Kidney (tissue), 14 donors: ENCODE results near the gene NSUN2. TPM values are rescaled to one million over a fixed set of nuclear protein-coding genes. Genes with fewer than 3 reads are reported as not detected.

Experiments
- DNase-seq, 5 donors: peaks; one replicate each; pipeline ENCODE4 v3.0.0-alpha.2; 2013 to 2020
- FAIRE-seq: peaks from 2 replicates; lab custom pipeline; 2012; peaks lifted over from hg19 to GRCh38; lab: Jason Lieb, UNC
- H3K27ac ChIP-seq, 2 donors: one replicate each; pipeline ENCODE4 v1.7.0; 2013; ENCODE audit warnings: low read depth in 2 of 2, low read length in 2 of 2, inconsistent platforms in 1 of 2
- H3K27me3 ChIP-seq: one replicate; pipeline ENCODE4 v1.7.1; 2013; ENCODE audit warnings: low read length, inconsistent platforms; ENCODE audit not compliant: control insufficient read depth, insufficient read depth
- H3K36me3 ChIP-seq, 3 donors: one replicate each; pipeline versions ENCODE4 v1.7.0 to v1.7.1; 2013; ENCODE audit warnings: low read length in 3 of 3, control low read depth in 1 of 3, inconsistent platforms in 1 of 3; ENCODE audit not compliant: insufficient read depth in 3 of 3, control insufficient read depth in 2 of 3
- H3K4me1 ChIP-seq, 3 donors: one replicate each; pipeline versions ENCODE4 v1.7.0 to v1.7.1; 2013; ENCODE audit warnings: low read length in 3 of 3, inconsistent platforms in 1 of 3, low read depth in 1 of 3; ENCODE audit not compliant: control insufficient read depth in 2 of 3, insufficient read depth in 2 of 3
- H3K4me3 ChIP-seq, 3 donors: one replicate each; pipeline versions ENCODE4 v1.7.0 to v1.8.1; 2013; ENCODE audit warnings: low read length in 3 of 3, control low read depth in 1 of 3, inconsistent platforms in 1 of 3
- H3K9ac ChIP-seq, 3 donors: one replicate each; pipeline versions ENCODE4 v1.7.0 to v1.7.1; 2013; ENCODE audit warnings: low read length in 3 of 3, control low read depth in 1 of 3, inconsistent platforms in 1 of 3
- H3K9me3 ChIP-seq, 3 donors: one replicate each; pipeline versions ENCODE4 v1.7.0 to v1.7.1; 2013; ENCODE audit warnings: low read length in 3 of 3, control low read depth in 1 of 3, inconsistent platforms in 1 of 3; ENCODE audit not compliant: control insufficient read depth in 2 of 3, insufficient read depth in 1 of 3
- intact Hi-C: fragments of 100-400 bp; cut with DNase I; formaldehyde crosslinking; loops from one replicate; pipeline ENCODE4 v1.11.1; 2022
- polyA plus RNA-seq: library from polyadenylated mRNA; stranded (reverse); fragments of 350-450 nt; fragmentation: Illumina TruSeq; extraction: RNeasy Lipid Tissue Mini Kit (QIAGEN cat#74804); gene quantifications from one replicate; pipeline ENCODE4 v1.2.3, GENCODE V29; 2014; ENCODE audit warnings: low read depth, low replicate concordance; ENCODE audit not compliant: insufficient read depth
- total RNA-seq: library from RNA; stranded (reverse); fragmentation: NEBNext Ultra II Directional; extraction: Animal tissue kit (Norgen Biotek cat#: 25700); gene quantifications from one replicate; pipeline ENCODE4 v1.2.1, GENCODE V29; 2021
- TF ChIP-seq, protein P1 (sequence below): IDR thresholded peaks from 3 replicates; pipeline ENCODE4 v1.5.1; 2012; ENCODE audit warnings: mild to moderate bottlenecking, moderate library complexity, borderline replicate concordance; ENCODE audit not compliant: insufficient read depth; ENCODE audit errors: extremely low read depth
- donor health status: control.
- donor health status: control.
- donor health status: control.
- donor health status: control.
- donor health status: control.
- donor health status: DM: yes; HTN: yes; CAD: no.
- donor health status: Normal renal cell carcinoma (clear cell type).

NSUN2 gene
- total and polyA plus RNA-seq, 2 donors from 2014 or later: 16.9 to 48.9 TPM

DNA sequence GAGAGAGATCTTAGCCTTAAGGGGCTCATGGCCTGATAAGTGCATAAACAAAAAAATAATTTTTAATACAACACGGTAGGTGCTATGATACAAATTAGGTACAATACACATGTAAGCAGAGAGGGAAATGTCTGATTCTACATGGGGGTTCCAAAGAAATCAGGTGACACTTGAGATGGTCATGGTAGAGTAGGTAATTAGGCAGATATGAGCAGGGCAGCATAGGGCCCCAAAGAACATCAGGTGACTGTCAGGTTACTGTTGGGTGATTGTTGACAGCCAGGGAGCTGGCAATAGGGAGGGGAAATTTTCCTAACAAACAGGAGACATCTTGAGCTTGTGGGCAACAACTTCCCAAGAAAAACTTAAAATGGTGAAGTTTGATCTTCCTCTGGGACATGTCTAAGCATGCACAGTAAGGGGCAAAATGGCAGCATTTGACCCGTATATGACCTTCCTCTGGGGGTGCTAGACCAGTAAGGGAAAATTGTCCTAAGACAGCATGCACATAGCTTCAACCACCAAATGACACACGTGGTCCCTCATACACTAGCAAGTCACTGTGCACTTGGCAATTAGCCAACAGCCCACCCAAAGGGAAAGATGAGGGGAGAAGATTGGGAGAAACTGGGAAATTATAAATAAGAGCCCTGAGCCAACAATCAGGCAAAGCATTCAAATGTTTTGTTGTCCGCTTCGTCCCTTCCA is 43.1 kb upstream of the NSUN2 start:
- H3K4me3 ChIP-seq: no peak overlapping the region
- no peak overlapping the region for H3K9ac ChIP-seq
- TF ChIP-seq, protein P1, sequence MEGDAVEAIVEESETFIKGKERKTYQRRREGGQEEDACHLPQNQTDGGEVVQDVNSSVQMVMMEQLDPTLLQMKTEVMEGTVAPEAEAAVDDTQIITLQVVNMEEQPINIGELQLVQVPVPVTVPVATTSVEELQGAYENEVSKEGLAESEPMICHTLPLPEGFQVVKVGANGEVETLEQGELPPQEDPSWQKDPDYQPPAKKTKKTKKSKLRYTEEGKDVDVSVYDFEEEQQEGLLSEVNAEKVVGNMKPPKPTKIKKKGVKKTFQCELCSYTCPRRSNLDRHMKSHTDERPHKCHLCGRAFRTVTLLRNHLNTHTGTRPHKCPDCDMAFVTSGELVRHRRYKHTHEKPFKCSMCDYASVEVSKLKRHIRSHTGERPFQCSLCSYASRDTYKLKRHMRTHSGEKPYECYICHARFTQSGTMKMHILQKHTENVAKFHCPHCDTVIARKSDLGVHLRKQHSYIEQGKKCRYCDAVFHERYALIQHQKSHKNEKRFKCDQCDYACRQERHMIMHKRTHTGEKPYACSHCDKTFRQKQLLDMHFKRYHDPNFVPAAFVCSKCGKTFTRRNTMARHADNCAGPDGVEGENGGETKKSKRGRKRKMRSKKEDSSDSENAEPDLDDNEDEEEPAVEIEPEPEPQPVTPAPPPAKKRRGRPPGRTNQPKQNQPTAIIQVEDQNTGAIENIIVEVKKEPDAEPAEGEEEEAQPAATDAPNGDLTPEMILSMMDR: no peak
- no peaks in the 10 kb centered on the region for H3K4me1 ChIP-seq
- no peak for DNase-seq
- intact Hi-C loops: no loop called here
- no peak overlapping the region for H3K27ac ChIP-seq
- no peak for FAIRE-seq
- H3K9me3 ChIP-seq: peaks cover 0 to 8% (median 3%) of the 10 kb centered on the region in 3 donors
- no peaks in the 10 kb centered on the region for H3K27me3 ChIP-seq
- peaks cover 0 to 5% (median 0%) of the 10 kb centered on the region in 3 donors for H3K36me3 ChIP-seq

DNA sequence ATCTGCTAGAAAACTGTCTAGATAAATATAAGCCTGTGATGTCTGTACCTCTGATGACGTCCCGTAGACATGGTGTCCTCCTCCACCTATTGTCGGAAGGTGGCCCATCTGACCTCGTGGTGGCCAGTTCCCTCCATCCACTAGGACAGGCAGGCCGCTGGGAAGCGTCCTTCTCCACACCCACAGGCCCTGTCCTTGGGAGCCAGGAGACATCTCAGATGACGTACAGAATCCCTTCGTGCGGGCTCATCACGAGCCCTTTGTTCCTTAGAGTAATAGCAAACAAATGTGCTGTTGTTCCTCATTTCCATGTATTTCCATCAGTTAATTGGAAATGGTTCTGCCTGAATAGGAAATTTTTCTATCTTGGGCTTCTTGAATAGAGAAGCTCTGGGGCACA is 42.0 kb upstream of the NSUN2 start:
- intact Hi-C loops: no loop called here
- no peak overlapping the region for H3K4me3 ChIP-seq
- no peaks in the 10 kb centered on the region for H3K4me1 ChIP-seq
- no peak overlapping the region for H3K27ac ChIP-seq
- FAIRE-seq: no peak
- DNase-seq: no peak
- H3K9me3 ChIP-seq: peaks cover 0 to 8% (median 3%) of the 10 kb centered on the region in 3 donors
- H3K36me3 ChIP-seq: peaks cover 0 to 5% (median 0%) of the 10 kb centered on the region in 3 donors
- no peak overlapping the region for H3K9ac ChIP-seq
- H3K27me3 ChIP-seq: no peaks in the 10 kb centered on the region
- TF ChIP-seq, protein P1: no peak

DNA sequence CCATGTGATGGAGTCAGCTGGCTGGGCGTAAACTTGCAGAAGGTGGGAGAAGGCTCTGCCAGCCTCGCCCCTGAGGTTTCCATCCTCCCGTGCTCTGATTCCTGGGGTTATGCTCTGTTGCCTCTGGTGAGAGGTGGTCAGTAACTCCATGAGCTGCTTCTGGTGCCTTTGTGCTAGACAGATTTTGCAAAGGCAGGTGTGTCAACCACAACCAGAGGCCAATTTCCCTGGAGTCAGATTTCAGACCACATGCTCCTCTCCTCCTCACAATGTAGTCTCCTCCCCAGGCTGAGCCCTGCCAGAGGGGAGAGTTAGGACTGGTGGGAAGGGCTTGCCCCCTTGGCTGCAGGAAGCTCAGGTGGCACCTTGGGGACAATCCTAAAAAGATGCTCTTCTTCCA is 41.6 kb upstream of the NSUN2 start:
- no peak for FAIRE-seq
- Histone ChIP-seq H3K9me3 (peaks cover 0 to 8% (median 3%) of the 10 kb centered on the region in 3 donors), H3K27ac (no peak overlapping the region), H3K36me3 (peaks cover 0 to 5% (median 0%) of the 10 kb centered on the region in 3 donors), H3K4me3 (no peak overlapping the region), H3K27me3 (no peaks in the 10 kb centered on the region), H3K4me1 (no peaks in the 10 kb centered on the region), H3K9ac (no peak overlapping the region)
- DNase-seq: no peak
- TF ChIP-seq, protein P1: no peak
- intact Hi-C loops: no loop called here
